Epithelial cell of alveolus of lung (primary cell): ENCODE data around the gene FERMT3. TPM values are rescaled to one million over a fixed set of nuclear protein-coding genes. Genes with fewer than 3 reads are reported as not detected.

Source experiments
- total RNA-seq: library from RNA; depleted of rRNA; stranded (reverse); fragments of >200 nt; gene quantifications from 2 replicates; pipeline ENCODE4 v1.2.1, GENCODE V29; 2015

Gene FERMT3
- 3.6 and 8.5 TPM in 2 replicates for total RNA-seq

GRCh38 chr11:64206457-64207255 is at the start of gene FERMT3:
FERMT3 (plus strand) TSS chr11:64206721; CDS start chr11:64207365, 644 bp downstream.

GRCh38 chr11:64165842-64166635 is 40.5 kb upstream of the FERMT3 start, which contains the start of gene MACROD1:
MACROD1 (minus strand) TSS chr11:64166113; CDS start chr11:64165994, 119 bp downstream.

GRCh38 chr11:64185693-64186491 is 20.6 kb upstream of the FERMT3 start, which contains the start of gene STIP1:
STIP1 (plus strand) TSS chr11:64186171; CDS start chr11:64186262, 91 bp downstream.

GRCh38 chr11:64225608-64226506 is 19.3 kb downstream of the FERMT3 start, which contains the start of the genes NUDT22 and TRPT1:
NUDT22 (plus strand) TSS chr11:64226274; CDS start chr11:64226653, 379 bp downstream.
TRPT1 (minus strand) TSS chr11:64226186; CDS start chr11:64225860, 326 bp downstream.

GRCh38 chr11:64230171-64230984 is 23.9 kb downstream of the FERMT3 start, which contains the start of gene DNAJC4:
DNAJC4 (plus strand) TSS chr11:64230548; CDS start chr11:64230855, 307 bp downstream.

GRCh38 chr11:64233913-64234586 is 27.5 kb downstream of the FERMT3 start, which contains the start of gene VEGFB:
VEGFB (plus strand) TSS chr11:64234584; CDS start chr11:64234834, 250 bp downstream.

GRCh38 chr11:64240435-64241240 is 34.1 kb downstream of the FERMT3 start, which contains the start of gene FKBP2:
FKBP2 (plus strand) TSS chr11:64241095; CDS start chr11:64242388, 1,293 bp downstream.

GRCh38 chr11:64246871-64247728 is 40.6 kb downstream of the FERMT3 start, which contains the start of gene PPP1R14B:
PPP1R14B (minus strand) TSS chr11:64246943; CDS start chr11:64246673, 270 bp downstream.

GRCh38 chr11:64251016-64251752 is 44.7 kb downstream of the FERMT3 start, which contains the start of gene PLCB3:
PLCB3 (plus strand) TSS chr11:64251530; CDS start chr11:64251650, 120 bp downstream.

Other genes with a start within 250 kb of the FERMT3 start
- 346 and 593 TPM in 2 replicates for gene COX8A, start 232.1 kb upstream of the FERMT3 start, total RNA-seq
- gene OTUB1, start 220.3 kb upstream of the FERMT3 start, total RNA-seq: 111 and 141 TPM in 2 replicates
- gene FLRT1, start 170.8 kb upstream of the FERMT3 start, total RNA-seq: 0.26 and 0.56 TPM in 2 replicates
- 18.4 and 41.7 TPM in 2 replicates for gene MACROD1, start 40.6 kb upstream of the FERMT3 start, total RNA-seq
- gene STIP1, start 20.6 kb upstream of the FERMT3 start, total RNA-seq: 138 and 185 TPM in 2 replicates
- gene TRPT1, start 19.5 kb downstream of the FERMT3 start, total RNA-seq: 64.4 and 82.9 TPM in 2 replicates
- gene NUDT22, start 19.6 kb downstream of the FERMT3 start, total RNA-seq: 39.0 and 63.1 TPM in 2 replicates
- gene DNAJC4, start 23.8 kb downstream of the FERMT3 start, total RNA-seq: 18.0 and 40.4 TPM in 2 replicates
- gene VEGFB, start 27.9 kb downstream of the FERMT3 start, total RNA-seq: 48.2 and 62.8 TPM in 2 replicates
- 33.4 and 79.1 TPM in 2 replicates for gene FKBP2, start 34.4 kb downstream of the FERMT3 start, total RNA-seq
- gene PPP1R14B, start 40.2 kb downstream of the FERMT3 start, total RNA-seq: 78.9 and 300 TPM in 2 replicates
- gene PLCB3, start 44.8 kb downstream of the FERMT3 start, total RNA-seq: 22.6 and 29.1 TPM in 2 replicates
- 106 and 169 TPM in 2 replicates for gene BAD, start 77.9 kb downstream of the FERMT3 start, total RNA-seq
- gene GPR137, start 79.1 kb downstream of the FERMT3 start, total RNA-seq: 20.8 and 33.3 TPM in 2 replicates
- not detected in 2 replicates for gene KCNK4, start 84.6 kb downstream of the FERMT3 start, total RNA-seq
- not detected in 2 replicates for gene CATSPERZ, start 93.6 kb downstream of the FERMT3 start, total RNA-seq
- 35.4 and 38.3 TPM in 2 replicates for gene ESRRA, start 98.8 kb downstream of the FERMT3 start, total RNA-seq
- 318 and 364 TPM in 2 replicates for gene TRMT112, start 110.8 kb downstream of the FERMT3 start, total RNA-seq
- 293 and 486 TPM in 2 replicates for gene PRDX5, start 111.4 kb downstream of the FERMT3 start, total RNA-seq
- 1.0 and 1.8 TPM in 2 replicates for gene CCDC88B, start 133.5 kb downstream of the FERMT3 start, total RNA-seq
- gene RPS6KA4, start 152.4 kb downstream of the FERMT3 start, total RNA-seq: 23.2 and 38.4 TPM in 2 replicates